NCI-H1694 treated with DMSO at 0.1 percent for 48 hours (cell line): ENCODE measurements around the gene MAP3K3.

Experiments used
- DNase-seq: peaks from one replicate; lab custom pipeline; 2025; lab: John Stamatoyannopoulos, UW

Gene MAP3K3

DNA sequence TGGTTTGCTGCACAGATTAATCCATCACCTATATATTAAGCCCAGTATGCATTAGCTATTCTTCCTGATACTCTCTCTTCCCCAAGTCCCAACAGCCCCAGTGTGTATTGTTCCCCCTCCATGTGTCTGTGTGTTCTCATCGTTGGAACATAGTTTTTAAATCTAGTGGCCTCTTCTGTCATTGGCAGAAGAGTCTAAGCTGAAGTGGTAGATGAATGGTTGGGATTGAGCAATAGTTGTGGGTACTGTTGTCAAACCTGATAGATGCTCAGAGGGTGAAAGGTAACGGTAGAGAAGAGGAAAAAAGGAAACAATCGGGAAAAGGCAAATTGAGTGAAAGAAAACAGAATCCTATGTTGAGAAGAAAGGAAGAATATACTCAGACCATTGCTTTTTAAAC lies 29.9 kb downstream of the MAP3K3 start:
- no peak for DNase-seq

DNA sequence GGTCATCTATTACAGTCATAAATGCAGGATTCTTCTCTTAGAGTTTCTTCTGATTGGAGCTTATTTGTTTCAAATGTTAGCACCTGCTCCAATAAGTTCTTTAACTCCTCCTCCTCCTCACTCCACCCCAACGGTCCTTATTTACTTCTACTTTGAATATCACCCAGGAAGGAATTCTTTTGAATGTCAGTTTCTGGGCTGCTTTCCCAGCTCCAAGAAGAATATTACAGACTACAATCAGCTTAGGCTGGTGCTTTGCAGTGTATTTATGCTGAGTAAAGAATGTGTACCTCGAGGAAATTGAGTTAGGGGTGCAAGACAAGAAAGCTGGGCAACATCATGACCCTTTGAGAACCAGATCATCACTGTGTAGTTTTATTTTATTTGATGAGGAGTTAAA lies 30.8 kb downstream of the MAP3K3 start:
- DNase-seq, result no peak

DNA sequence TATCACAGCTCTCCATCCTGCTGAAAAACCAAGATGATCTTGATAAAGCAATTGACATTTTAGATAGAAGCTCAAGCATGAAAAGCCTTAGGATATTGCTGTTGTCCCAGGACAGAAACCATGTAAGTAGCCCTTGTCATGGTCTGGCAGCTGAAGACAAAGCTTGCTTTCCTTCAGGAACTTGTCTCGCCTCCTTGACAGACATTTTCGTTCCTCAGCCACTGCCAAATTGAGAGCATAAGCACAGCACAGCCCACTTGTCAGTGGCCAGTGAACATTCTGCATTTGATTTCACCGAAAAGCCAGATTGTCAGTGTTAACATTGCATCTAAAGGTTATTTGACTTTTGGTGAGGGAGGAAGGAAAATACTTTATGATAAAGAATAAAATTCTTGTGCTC lies 35.6 kb downstream of the MAP3K3 start:
- no peak for DNase-seq

DNA sequence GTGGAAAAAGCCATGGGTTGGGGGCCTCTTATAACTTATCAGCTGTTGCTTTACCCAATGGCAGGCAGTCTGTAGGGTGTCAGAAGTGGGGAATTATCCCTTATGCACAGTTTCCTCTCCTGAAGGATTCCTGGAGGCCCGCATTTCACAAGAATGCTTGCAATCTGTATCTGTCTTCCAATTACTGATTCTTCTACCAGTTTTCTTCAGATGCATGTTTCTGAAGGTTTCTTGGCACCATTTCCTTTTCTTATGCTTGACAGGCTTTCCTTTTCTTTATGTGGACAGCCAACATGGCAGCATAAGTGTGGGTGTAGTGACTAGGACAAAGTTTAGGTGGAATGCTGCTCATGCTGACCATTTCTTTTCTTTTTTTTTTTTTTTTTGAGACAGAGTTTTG lies 36.1 kb downstream of the MAP3K3 start:
- DNase-seq, result no peak

DNA sequence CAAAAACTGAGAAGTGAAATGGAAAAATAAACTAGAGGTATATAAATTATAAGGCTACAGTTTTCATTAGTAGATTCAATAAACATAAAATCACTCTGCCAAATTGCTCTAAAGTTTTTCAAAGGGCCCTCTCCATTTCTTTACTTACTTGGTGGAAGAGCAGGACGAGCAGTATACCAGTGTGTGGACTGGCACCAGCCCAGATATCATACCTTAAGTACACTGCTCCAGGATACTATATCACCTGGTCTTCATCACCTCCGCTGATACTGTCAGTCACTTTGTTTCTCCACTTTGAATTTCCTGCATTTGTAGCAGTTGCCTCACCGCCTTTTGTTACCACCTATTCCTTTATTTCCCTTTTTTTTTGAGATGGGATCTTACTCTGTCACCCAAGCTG lies 37.6 kb downstream of the MAP3K3 start:
- DNase-seq, result no peak

DNA sequence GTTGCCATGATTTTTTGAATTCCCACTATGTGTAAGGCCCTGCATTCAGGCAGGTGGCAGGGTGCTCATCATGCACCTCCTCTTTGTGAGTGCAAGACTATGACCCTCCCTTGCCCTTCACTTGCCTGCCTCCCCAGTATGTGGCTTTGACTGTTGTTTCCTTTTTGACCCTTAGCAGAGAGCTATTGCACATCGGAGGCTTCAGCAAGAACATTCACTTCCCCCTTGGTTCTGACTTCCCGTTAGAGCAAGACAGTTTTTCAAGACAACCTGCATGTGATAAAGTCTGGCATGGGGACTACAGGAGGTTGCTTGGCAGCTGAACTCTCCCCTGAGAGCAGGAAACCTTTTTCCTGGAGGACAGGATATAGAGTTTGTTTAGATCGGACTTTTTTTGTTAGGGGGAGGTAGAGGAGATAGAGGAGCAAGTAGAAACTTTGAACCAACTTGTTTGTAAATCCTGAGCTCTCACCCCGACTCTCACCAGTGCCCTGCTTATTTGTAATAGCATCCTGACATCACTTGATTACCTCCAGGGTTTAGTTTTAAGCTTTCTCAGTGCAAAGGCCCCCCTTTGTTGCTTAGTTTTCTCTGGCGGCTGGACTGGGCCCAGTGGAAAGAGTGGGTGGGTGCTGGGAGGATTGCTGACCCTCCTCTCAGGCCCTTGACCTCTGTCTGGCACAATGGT lies 43.5 kb downstream of the MAP3K3 start:
- peak; percentile 5 for DNase-seq

DNA sequence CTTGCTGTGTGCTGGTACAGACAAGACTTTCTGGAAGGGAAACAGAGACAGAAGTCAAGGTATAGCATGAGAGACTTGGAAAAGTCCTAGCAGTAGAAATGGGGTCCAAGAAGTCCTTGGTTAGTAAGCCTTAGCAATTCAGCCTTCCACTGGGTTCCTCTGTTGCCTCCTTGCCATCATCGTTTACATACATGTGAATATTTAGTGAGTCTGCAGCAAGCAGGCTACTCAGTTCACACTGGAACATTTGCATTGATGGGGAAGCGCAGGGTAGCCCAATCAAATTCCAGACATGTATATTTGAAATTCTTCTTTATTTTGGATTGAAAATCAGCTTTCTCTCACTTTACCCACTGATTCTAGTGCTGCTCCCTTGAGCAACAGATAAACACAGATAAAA lies 50.6 kb downstream of the MAP3K3 start:
- no peak for DNase-seq

DNA sequence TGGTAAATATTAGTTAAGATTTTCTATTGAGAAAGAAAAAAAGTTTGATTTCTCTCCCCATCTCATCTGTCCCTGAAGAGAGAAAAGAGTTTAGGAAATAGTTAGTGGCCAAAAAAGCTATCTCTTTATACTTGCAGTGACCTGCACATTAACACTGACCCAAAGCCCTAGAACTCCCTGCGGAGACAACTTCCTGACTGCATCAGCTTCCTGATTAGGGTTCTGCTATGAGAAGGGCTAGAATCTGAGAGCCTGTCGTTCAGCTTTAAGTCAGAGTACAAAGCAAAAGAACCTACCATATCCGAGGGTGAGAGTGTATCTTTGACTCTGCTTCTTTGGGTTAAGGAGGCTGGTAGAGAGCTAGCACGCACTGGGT lies 53.0 kb downstream of the MAP3K3 start:
- no peak for DNase-seq

DNA sequence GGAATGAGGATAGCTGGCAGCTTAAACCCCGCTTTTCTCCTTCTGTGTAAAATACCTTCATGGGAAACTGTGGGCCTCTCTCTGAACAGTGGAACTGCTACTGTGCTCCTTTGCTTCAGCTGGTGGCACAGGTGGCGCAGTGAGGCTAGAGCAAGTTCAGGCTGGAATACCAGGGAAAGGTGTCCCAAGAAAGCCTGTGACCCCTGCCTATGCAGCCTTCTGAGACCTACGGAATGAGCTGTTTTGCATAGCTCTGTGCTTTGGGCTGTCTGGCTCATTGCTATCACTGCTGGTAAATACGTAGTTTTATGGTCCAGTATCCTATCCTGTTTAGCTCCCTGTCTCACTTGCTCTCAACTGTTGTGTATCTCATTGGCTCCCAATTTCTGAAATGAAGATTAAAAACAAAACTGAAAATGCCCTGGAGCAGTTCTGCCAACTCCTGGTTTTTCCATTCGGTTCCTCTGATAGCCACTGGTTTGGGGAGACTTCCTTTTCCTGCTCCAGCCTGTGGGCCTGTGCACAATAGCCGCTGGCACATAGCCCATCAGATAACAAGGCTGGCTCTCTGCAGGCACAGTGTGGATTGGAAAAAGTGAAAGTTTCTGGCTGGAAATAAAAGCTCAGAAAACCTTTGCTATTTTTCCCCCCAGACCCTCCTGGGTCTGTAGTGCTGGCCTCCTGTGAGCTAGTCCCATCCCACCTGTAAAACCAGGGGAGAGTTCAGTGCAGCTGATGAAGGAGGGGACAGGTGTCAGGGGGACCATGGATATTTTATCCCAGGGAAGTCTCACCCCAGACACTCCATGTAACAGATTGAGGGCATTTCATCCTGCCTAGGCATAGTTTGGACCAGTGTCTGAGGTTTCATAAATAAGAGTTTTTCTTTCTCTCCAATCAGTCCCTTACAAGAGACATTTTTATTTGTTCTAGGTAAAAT lies 53.7 kb downstream of the MAP3K3 start:
- no peak for DNase-seq

DNA sequence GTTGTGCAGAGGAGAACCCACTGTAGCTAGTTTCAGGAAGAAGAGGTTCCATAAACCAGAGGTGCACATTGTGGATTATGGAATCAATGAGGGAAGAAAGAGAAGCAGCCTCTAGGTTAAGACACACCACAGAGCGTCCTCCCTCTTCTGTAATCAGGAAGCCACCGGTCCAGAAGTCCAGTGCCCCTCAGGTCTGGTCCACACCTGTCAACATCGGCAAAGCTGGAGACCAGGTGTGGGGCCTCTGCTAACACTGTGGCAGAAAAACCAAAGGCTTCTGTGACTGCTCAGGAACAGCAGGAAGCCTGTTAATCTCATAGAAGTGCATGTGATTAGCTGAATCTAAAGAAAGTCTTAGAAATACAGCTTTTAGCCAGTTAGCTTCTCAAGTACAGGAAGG lies 54.4 kb downstream of the MAP3K3 start:
- no peak for DNase-seq

DNA sequence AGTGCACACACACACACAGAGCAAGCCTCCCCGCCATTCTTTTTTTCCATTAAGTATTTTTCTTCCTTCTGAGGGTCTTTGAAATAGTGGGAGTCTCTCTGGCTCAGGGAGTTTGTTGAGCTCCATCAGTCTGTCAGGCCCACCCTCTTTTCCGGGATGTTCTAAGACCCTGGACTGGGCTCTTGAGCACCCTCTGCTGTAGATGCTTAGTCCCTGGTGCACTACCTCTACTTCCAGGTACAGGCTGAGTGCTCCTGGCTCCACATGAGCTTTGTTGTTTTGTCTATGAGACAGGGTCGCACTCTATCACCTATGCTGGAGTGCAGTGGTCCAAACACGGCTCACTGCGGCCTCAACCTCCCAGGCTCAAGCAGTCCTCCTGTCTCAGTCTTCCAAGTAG lies 57.0 kb downstream of the MAP3K3 start:
- no peak for DNase-seq

DNA sequence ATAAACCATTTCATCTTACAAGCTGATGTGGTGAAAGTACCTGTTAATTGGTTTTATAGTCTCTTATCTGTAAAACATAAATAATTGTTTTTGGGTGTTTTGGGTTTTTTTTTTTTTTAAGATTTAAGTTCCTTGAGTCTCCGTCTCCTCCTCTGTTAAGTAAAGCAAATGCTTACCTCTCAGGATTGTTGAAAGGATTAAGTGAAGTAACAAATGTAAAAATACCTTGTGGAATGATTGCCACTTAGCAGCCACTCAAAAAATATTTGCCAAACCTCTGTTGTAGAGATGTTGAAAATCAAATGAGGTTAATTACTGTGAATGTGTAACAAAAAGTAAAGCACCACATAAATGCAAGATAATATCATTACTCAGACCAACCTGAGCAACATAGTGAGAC lies 58.5 kb downstream of the MAP3K3 start:
- no peak for DNase-seq

DNA sequence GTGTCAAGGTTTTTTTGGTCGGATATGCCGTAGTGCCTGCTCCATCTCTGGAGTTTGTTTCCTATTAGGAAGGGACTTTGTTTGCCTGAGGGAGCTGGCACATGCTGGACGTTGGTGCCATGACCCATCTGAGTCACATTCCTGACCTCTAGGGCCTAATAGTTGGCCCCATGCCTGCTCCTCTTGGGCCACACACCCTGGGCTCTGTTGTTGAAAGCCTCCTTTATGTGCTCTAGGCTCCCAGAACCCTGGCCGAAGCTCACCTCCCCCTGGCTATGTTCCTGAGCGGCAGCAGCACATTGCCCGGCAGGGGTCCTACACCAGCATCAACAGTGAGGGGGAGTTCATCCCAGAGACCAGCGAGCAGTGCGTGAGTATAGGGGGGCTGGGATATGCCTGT lies 59.3 kb downstream of the MAP3K3 start:
- DNase-seq, result no peak

DNA sequence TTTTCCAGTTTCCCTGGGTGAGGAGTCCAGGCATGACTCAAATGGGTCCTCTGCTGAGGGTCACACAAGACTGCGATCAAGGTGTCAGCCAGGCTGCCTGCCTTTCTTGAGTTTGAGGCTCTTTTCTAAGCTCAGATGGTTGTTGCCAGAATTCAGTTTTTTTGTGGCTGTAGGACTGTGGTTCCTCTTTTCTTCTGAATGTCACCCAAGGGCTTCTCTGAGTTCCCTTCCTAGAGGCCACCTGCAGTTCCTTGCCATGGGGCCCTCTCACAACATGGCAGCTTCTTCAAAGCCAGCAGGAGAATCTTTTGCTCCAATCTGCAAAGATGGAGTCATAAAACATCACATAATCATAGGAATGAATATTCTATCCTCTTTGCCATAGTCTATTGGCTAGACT lies 60.2 kb downstream of the MAP3K3 start:
- no peak for DNase-seq

DNA sequence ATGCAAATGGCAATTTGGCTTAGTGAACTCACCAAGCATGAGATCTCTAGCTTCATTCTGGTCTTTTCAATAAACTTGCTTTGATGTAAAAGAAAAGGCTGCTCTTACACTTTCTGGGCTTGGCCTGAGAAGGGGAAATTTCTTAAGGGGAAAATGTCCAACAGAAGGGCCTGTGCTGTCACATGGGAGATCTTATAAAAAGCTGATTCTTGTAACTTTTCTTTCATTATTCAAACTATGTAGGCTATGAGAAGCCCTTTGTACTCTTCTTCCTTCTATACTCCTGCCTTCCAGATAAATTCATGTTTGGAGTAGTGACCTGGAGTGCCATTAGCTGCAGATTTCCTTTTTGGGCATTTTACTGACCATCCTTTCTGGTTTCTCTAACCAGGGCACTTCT lies 60.8 kb downstream of the MAP3K3 start:
- no peak for DNase-seq

DNA sequence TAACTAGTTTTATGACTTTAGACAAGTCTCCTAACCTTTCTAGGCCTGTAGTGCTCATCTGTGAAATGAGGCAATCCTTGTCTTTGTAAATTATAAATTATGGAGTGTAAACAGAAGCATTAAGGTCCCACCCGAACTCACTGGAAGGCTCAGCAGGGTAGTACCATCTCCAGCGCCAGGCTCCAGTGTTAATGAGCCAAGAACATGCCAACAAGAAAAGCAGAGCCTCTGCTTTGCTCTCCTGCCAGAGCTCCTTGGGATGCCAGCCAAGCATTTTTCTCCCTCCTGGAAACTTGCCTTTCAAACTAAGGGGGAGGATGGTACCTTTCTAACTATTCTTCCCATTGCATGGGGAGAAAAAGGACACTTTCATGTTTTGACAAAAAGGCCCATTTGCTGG lies 62.8 kb downstream of the MAP3K3 start:
- no peak for DNase-seq

DNA sequence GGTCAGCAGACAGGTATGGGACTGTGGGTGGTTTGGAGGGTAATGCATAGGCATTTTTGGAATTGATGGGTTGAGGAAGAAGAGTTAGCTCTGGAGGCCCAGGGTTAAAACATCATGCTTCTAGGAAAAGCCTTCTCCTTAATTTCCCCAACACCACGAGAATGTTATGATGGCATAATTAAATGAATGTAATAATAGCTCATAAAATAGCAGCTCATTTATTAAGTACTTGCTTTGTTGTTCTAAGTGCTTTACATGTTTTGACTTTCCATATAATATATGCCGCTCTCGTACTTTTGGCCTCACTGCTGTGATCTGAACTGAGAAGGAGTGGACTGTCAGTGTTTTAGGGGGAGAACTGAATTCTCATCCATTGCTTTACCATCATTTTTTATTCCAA lies 63.4 kb downstream of the MAP3K3 start:
- no peak for DNase-seq

DNA sequence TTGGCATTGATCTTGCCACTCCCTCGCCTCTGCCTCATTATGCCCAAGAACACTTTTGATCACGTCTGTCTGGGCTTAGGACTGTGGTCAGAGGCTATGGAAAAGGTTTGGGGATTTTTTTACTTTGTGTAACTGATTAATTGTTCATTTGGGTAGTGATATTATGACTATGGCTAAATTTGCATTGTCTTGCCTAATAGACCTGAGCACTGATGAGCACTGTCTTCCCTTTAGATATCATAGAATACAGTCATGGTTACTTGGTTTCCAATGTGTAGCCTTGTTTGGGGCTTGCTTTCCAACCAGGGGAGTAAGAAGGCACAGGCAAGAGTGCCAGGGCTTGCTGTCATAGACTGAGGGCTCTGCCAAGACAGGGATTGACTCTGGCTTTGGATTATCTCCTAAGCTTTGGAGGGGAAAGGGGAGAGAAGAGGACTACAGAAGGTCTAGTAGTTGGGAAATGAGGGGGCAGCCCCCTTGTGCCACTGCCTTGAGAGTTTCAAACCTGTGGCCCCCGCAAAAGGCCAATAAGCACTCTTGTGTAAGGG lies 64.0 kb downstream of the MAP3K3 start:
- DNase-seq, result no peak

DNA sequence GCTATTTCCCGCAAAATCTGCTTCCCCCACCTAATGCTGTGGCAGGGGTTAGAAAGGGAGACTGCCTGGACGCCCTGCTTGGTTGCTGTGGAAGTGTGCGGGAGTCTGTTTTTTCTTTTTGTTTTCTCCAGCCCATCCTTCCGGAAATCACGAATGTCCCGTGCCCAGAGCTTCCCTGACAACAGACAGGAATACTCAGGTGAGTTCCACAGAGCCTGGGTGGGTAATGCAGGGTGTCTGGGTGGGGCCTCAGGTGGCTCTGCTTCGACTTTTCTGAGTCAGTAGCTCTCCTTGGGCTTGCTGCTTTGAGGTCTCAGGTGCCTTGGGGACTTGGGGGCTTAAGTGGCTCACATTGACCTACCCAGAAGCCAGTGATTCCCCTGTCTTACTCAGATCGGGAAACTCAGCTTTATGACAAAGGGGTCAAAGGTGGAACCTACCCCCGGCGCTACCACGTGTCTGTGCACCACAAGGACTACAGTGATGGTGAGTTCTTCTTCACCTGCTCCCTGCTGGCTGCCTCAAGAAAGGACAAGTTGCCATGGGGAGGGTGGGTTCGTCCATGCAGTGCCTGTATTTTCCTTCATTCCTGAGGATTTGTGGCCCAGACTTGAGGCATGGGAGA lies 66.3 kb downstream of the MAP3K3 start:
- no peak for DNase-seq

DNA sequence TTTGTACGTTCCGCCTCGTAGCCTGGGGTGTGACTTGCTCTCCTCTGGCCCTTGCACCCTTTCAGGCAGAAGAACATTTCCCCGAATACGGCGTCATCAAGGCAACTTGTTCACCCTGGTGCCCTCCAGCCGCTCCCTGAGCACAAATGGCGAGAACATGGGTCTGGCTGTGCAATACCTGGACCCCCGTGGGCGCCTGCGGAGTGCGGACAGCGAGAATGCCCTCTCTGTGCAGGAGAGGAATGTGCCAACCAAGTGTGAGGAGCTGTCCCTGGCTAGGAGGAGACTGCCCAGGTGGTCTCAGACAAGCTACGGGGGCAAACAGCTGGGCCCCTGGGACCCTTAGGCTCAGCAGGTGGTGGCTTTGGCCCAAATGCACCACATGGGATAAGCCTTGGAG lies 67.3 kb downstream of the MAP3K3 start:
- DNase-seq, result no peak

DNA sequence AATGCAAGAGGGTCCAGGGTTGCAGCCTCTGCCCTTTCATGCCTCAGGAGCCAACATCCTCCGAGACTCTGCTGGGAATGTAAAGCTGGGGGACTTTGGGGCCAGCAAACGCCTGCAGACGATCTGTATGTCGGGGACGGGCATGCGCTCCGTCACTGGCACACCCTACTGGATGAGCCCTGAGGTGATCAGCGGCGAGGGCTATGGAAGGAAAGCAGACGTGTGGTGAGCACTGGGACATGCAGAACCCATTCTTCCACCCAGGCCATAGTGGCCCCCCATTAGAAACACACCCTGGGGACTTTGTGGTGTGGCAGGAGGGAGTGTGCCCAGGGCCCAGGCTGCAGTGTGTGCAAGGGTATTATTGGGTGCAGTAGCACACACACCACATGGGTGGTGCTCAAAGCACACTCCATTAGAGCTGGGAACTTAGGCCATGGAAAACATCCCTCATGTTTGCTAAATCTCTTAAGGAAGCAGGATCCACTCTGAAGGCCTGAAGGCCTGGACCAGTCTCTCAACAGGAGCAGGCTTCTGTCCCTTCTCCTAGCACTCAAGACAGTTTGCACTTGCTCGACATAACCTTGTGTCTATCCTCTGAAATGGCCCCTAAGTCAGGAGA lies 70.1 kb downstream of the MAP3K3 start:
- no peak for DNase-seq

DNA sequence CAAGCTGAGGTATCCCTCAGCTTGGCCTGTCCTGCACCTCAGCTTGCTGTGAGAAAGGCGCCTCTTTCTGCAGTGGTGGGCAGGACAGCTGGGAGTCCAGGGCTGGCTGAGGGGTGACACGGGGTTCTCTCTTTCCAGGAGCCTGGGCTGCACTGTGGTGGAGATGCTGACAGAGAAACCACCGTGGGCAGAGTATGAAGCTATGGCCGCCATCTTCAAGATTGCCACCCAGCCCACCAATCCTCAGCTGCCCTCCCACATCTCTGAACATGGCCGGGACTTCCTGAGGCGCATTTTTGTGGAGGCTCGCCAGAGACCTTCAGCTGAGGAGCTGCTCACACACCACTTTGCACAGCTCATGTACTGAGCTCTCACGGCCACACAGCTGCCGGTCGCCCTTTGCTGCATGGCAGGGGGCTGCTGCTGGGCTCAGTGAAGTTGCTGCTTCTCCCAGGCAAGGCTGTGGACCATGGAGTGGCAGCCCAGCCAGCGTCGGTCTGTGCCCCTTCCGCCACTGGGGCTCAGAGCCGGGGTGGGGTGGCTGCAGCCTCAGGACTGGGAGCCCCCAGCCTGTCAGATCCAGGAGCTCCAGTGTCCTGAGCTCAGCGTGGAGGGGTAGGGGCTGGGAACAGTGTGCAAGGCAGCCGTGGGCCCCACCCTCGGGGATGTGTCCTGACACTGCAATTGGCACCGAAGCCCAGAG lies 71.3 kb downstream of the MAP3K3 start:
- DNase-seq, result no peak
